ENCODE measurements around the gene PHLDB1.

Gene PHLDB1

DNA sequence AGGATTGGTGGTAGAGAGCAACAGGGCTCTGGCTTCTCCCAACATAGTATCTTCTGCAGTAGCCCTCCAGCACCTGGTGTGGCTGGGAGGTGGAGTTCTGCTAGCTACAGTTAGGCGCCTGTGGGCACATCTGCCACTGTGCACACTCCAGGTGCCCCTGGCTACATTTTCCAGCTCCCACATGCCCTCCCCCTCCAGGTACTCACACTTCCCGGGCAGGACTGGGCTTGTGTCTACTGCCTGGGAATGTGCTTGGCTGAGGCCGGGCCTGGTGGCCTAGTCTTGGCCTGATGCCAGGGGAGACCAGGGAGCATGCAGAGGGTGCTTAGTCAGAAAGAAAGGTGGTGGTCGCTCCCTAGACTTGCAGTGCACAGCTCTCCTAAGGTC, 15.8 kb downstream of the PHLDB1 start:
- peak; percentile 89 for DNase-seq

GRCh38 chr11:118625036-118625690, 17.7 kb downstream of the PHLDB1 start:
- no peak for DNase-seq

DNA sequence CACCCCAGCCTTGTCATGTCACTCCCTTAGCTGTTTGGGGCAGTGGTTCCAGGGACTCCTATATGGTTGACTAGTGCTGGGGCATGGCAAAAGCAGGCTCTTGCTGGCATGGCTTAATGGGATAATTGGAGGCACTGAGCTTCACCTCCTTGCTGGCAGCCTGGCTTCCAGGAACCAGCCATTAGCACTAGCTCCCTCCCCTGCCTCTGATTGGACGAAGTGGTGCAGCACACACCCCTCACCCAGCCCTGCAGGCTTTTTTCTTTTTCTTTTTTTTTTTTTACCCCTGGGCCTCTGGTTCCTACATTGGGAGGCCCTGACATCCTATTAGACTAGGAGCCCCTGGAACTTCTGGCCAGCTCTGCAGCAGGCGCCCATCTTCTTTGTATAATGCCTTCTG, 18.6 kb downstream of the PHLDB1 start:
- DNase-seq, result no peak

- DNase-seq, result no peak
Observed at GRCh38 chr11:118627566-118627965, 20.2 kb downstream of the PHLDB1 start.

GRCh38 chr11:118628031-118628430, 20.6 kb downstream of the PHLDB1 start:
- DNase-seq, result no peak

- no peak for DNase-seq
Observed at GRCh38 chr11:118628432-118628831, 21.0 kb downstream of the PHLDB1 start.

- no peak for DNase-seq
Observed at GRCh38 chr11:118628861-118629549, 21.6 kb downstream of the PHLDB1 start.

- DNase-seq, result no peak
Observed at GRCh38 chr11:118629761-118630661, 22.6 kb downstream of the PHLDB1 start.

DNA sequence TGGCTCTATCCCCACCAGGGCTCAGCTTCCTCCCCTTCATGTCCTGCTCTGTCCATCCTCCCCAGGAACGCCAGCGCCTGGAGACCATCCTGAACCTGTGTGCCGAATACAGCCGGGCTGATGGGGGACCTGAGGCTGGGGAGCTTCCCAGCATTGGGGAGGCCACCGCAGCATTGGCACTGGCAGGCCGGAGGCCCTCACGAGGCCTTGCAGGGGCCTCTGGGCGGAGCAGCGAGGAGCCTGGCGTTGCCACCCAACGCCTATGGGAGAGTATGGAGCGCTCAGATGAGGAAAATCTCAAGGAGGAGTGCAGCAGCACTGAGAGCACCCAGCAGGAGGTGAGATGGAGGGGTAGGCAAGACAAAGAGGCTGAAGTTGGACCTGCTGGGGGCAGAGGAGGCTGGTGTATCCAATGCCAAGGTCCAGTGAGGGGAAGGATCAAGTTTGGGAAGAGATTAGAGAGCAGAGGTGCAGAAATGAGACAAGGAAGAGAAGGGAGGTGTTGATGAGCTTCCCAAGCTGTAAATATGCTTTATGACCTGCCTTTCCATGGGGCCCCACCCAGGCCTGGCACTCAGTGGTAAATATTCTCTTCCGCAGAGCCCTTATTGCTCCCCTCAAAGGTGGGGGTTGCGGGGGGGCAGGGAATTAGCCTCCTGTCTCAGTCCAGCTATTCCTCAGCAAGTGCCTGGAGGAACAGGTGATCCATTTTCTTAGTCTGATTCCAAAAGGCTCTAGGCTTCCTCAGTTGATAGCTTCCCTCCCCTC, 23.9 kb downstream of the PHLDB1 start:
- no peak for DNase-seq

DNA sequence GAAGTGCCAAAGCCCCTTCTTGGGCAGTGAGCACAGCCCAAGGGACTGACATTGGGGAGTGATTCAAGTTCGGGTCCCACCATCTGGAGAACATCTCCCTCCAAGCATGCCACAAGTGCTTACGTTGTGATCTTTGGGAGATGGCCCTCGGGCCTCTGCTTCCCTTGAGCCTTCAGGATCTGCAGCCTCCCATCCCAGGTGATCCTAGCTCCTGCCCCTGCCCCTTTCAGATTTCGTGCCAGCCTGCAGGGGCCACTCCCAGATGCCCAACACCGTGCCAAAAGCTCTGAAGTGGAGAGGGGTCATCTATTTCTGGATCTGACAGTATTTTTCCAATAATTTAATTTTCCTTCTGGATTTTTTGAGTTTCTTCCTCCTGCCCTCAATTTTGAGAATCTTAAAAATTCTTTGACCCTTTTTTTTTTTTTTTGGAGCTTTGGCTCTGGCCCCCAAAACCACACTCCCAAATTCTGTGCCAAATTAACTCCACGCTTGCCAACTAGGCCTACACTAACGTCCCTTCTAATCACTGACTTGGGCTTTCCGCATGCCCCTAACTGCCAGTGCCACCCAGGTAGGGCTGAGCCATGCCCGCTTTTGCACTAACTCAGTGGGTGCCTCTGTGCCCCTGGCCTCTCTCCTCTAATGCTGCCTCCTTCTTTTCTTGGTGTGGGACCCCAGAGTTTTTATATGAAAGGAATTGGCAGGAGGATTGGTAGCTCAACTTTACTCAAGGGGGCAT, 25.3 kb downstream of the PHLDB1 start:
- DNase-seq, result no peak

GRCh38 chr11:118633319-118633690, 25.9 kb downstream of the PHLDB1 start:
- no peak for DNase-seq

GRCh38 chr11:118633979-118634378, 26.6 kb downstream of the PHLDB1 start:
- no peak for DNase-seq

DNA sequence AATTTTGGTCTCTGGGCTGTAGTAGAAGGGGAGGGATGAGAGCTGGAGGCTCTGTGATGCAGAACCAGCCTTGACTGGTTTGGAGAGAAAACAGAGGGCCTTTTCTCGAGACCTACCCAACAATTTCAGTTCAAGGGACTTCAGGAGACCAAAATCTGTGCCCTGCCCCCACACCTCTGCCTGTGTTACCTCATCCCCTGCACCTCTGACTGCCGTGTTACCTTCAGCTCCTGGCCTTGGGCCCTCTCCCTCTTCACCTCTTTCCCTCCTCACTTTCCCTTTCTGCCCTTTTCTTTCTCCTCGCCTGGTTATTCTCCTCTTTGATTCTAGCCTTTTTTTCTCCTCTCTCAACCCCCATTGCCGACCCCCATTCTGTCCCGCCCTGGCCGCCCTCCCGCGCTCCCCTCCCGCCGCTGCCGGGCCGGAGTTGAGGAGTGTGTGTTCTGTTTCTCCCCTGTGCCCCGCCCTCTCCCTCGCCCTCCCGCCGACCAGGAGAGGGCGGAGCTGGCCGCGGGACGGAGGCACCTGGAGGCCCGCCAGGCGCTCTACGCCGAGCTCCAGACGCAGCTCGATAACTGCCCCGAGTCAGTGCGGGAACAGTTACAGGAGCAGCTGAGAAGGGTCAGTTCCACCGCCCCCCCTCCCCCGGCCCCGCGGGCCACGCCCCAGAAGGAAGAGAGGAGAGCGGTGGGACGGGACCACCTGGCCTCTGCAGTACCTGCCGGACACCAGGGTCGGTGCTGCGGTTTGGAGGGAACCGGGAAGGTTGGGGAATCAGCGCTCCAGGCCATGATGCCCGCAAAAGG, 27.2 kb downstream of the PHLDB1 start:
- peak; percentile 73 for DNase-seq

- no peak for DNase-seq
Observed at GRCh38 chr11:118635237-118635591, 27.8 kb downstream of the PHLDB1 start.

GRCh38 chr11:118635642-118636041, 28.2 kb downstream of the PHLDB1 start:
- no peak for DNase-seq

GRCh38 chr11:118636569-118637290, 29.3 kb downstream of the PHLDB1 start:
- no peak for DNase-seq

DNA sequence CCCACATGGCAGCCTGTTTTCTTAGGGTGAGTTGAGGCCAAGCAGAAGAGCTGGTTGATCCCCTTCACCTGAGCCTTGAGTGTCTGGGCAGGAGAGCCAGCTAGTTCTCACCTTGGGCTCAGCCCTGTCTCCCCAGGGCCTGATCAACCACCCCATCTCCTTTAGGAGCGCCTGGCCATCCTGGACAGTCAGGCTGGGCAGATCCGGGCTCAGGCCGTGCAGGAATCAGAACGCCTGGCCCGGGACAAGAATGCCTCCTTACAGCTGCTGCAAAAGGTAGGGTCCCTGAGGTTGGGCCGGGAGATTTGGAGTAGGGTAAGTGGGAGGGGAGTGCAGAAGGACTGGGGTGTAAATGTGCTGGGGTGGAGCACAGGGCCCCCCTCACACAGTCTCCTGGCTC, 31.3 kb downstream of the PHLDB1 start:
- no peak for DNase-seq

- no peak for DNase-seq
Observed at GRCh38 chr11:118639899-118640298, 32.5 kb downstream of the PHLDB1 start.

- DNase-seq, result no peak
Observed at GRCh38 chr11:118640332-118641154, 33.1 kb downstream of the PHLDB1 start.

All from DMS153 (cell line).